Effector memory CD8-positive, alpha-beta T cell (primary cell): ENCODE measurements around the gene CHRNA9.
"Not testable (repeated sequence)": the region's sequence is repeated elsewhere in the genome, so short reads cannot be mapped to it uniquely, and the experiment has no call there.

ENCODE experiments used
- ATAC-seq: fragments of 150-1000 bp; cut with Tn5 transposase; replicated peaks from 2 replicates; pipeline ENCODE4 v1.10.0; 2021; ENCODE audit warnings: mild to moderate bottlenecking, moderate library complexity
- DNase-seq, 3 experiments: peaks; one replicate each; pipeline ENCODE4 v3.0.0; 2021
- H3K27ac Mint-ChIP-seq, 2 donors: one replicate each; pipeline ENCODE4 v1.8.0; 2022; ENCODE audit warnings: mild to moderate bottlenecking in 2 of 2, mixed read lengths in 2 of 2, moderate library complexity in 2 of 2
- H3K27me3 Mint-ChIP-seq, 2 donors: one replicate each; pipeline ENCODE4 v1.8.0; 2022; ENCODE audit warnings: mixed read lengths in 2 of 2
- H3K36me3 Mint-ChIP-seq: one replicate; pipeline ENCODE4 v1.8.0; 2022; ENCODE audit warnings: mild to moderate bottlenecking, moderate library complexity, mixed read lengths; ENCODE audit not compliant: insufficient read depth
- H3K4me1 Mint-ChIP-seq, 2 donors: one replicate each; pipeline ENCODE4 v1.8.0; 2022; ENCODE audit warnings: low read depth in 2 of 2, mixed read lengths in 2 of 2
- H3K4me3 Mint-ChIP-seq, 2 donors: one replicate each; pipeline ENCODE4 v1.8.0; 2022; ENCODE audit warnings: mild to moderate bottlenecking in 2 of 2, mixed read lengths in 2 of 2, moderate library complexity in 2 of 2
- H3K9me3 Mint-ChIP-seq, 2 donors: one replicate each; pipeline ENCODE4 v1.8.0; 2022; ENCODE audit warnings: mixed read lengths in 2 of 2

The CHRNA9 gene

DNA sequence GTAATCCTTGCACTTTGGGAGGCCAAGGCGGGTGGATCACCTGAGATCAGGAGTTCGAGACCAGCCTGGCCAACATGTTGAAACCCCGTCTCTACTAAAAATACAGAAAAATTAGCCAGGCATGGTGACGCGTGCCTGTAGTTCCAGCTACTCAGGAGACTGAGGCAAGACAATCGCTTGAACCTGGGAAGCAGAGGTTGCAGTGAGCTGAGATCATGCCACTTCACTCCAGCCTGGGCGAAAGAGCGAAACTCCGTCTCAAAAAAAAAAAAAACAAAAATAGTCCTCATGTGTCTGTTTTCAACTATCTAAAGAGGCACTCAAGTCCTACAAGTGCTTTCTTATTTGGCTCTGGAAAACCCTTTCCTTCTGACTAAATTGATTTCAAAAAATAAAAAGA lies 57.1 kb downstream of the CHRNA9 start:
- H3K9me3 Mint-ChIP-seq, H3K36me3 Mint-ChIP-seq, DNase-seq, H3K4me1 Mint-ChIP-seq, H3K27ac Mint-ChIP-seq, ATAC-seq, H3K27me3 Mint-ChIP-seq, H3K4me3 Mint-ChIP-seq: not testable (repeated sequence)

DNA sequence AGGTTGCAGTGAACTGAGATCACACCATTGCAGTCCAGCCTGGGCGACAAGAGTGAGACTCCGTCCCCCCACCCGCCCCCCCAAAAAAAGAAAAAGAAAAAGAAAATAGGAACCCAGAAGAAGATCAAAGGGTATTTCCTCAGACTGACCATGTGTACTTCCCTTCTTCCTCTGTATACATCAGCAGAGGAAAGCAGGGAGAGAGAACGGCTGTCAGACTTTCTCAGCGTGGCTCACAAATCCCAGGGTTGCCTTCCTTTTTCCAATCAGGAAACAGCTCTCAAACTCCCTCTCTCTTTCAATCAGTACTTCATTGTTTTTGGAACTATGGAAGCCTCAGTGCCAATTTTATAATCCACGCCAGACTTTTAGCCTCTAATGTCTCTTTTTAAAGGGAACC lies 59.1 kb downstream of the CHRNA9 start:
- DNase-seq (no peak), ATAC-seq (no peak)
- no peak overlapping the region for H3K27ac Mint-ChIP-seq
- H3K36me3 Mint-ChIP-seq: no peaks in the 10 kb centered on the region
- no peaks in the 10 kb centered on the region for H3K4me1 Mint-ChIP-seq
- no peak overlapping the region for H3K4me3 Mint-ChIP-seq
- H3K9me3 Mint-ChIP-seq: no peaks in the 10 kb centered on the region
- H3K27me3 Mint-ChIP-seq: peaks cover 4 to 5% of the 10 kb centered on the region in 2 donors

DNA sequence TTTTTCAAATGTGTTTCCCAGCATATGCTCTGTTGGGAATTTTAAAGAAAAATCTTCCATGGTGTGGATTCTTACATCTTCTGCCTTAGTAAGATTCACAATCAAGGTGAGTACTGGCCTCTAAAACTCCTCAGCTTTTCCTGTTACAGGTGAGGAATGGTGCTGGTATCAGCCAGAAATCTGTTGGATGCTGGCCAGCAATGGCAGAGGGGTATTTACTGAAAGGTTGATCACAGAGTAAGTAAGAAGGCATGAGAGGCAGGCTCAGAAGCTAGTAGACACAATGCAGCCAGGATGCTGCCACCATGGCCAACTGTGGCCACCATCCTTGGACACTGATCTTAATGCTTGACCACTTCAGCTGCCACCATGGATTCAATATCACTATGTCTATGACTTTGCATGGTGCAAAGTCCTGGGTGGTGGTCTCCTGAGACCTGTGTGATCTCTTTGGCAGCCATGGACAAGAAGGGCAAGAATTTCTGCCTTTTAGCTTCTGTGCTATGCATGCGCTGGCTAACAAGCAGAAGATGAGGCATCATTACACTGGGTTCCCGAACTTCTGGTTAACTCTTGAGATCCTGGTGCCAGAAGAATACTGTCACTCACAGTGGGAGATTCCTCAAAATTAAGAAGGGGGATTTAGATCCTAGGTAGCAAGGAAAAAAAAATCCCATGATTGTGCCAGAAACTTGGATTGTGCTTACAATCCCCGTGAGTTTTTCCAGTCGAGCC lies 60.2 kb downstream of the CHRNA9 start:
- ATAC-seq (no peak), DNase-seq (no peak)
- no peak overlapping the region for H3K4me3 Mint-ChIP-seq
- H3K9me3 Mint-ChIP-seq: no peaks in the 10 kb centered on the region
- no peaks in the 10 kb centered on the region for H3K36me3 Mint-ChIP-seq
- H3K27me3 Mint-ChIP-seq: peaks cover 10 to 16% of the 10 kb centered on the region in 2 donors
- peaks cover 0 to 2% of the 10 kb centered on the region in 2 donors for H3K4me1 Mint-ChIP-seq
- H3K27ac Mint-ChIP-seq: no peak overlapping the region

DNA sequence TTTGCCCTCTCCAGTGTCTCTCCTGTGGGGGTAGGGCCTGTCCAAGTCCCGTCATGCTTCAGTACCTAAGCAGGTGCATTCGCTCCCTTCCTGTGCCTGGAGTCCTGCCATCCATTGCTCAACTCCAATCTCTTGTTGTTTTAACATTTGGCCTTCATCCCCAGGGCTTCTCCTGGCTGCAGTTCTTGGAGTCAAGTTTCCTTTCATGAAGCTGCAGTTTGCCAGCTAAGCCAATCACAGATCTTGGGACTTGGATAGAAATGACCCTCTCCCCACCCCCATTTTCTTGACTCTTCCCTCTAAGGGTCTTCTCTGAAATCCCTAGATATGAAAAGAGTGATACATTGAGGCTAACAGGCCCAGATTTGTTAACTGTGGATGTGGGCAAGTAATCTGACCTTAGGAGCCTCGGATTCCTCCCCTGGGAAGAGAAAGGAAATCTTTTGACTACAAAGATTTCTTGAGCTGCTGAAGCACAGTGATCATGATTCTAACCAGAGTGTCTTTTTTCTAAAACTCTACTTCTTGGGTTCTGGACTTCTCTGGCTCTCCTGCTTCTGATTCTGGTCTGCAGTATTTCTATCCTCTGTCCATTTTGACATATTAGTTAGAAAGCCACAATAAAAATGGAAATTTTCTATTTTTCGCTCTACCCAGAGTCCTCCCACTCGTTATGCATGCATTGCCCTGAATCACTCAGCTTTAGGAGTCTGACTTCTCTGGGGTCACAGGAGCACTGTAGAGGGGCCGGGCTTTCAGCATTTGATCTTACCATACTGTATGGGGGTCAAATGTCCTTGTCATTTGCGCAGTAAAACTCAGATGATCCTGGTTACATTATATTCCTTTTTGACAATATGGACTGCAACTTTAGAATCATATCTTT lies 61.0 kb downstream of the CHRNA9 start:
- no peak for ATAC-seq
- peaks cover 0 to 2% of the 10 kb centered on the region in 2 donors for H3K4me1 Mint-ChIP-seq

GRCh38 chr4:40399578-40399977 lies 64.4 kb downstream of the CHRNA9 start:
- H3K36me3 Mint-ChIP-seq: no peaks in the 10 kb centered on the region
- peaks cover 7 to 31% of the 10 kb centered on the region in 2 donors for H3K27me3 Mint-ChIP-seq
- ATAC-seq (no peak), DNase-seq (no peak)
- no peak overlapping the region for H3K4me3 Mint-ChIP-seq
- peaks cover 0 to 2% of the 10 kb centered on the region in 2 donors for H3K4me1 Mint-ChIP-seq
- H3K9me3 Mint-ChIP-seq: no peaks in the 10 kb centered on the region
- peak overlapping the region in 1 of 2 donors; percentile 5 for H3K27ac Mint-ChIP-seq

More for the DNA sequence above, 61.0 kb downstream of the CHRNA9 start:
- H3K4me3 Mint-ChIP-seq: no peak overlapping the region
- no peaks in the 10 kb centered on the region for H3K9me3 Mint-ChIP-seq
- no peak overlapping the region for H3K27ac Mint-ChIP-seq
- H3K27me3 Mint-ChIP-seq: peaks cover 10 to 23% of the 10 kb centered on the region in 2 donors
- DNase-seq: no peak
- H3K36me3 Mint-ChIP-seq: no peaks in the 10 kb centered on the region

- DNase-seq (no peak), ATAC-seq (no peak)
- Mint-ChIP-seq H3K4me1 (peaks cover 0 to 2% of the 10 kb centered on the region in 2 donors), H3K27me3 (peaks cover 12 to 40% of the 10 kb centered on the region in 2 donors), H3K9me3 (no peaks in the 10 kb centered on the region), H3K27ac (no peak overlapping the region), H3K36me3 (no peaks in the 10 kb centered on the region), H3K4me3 (no peak overlapping the region)
These were observed 66.0 kb downstream of the CHRNA9 start for GRCh38 chr4:40401096-40401495.

DNA sequence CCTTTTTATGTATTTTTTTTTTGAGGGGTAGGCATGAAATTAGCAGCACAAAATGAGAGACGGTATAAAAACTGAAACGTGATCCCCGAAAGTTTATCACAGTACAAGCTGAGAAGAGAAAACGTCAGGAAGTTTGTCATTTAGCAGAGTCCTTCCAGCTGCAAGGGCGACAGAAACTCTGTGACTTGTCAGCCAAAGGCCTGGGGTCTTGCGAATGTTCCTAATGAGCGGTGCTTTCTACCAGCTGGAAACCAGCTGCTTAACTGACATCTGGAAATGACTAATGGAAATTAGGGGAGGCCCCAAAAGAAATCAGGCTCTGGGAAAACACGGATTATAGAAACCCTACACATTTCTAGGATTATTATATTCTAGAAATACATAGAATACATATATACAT lies 66.5 kb downstream of the CHRNA9 start:
- ATAC-seq (no peak), DNase-seq (no peak)
- Mint-ChIP-seq H3K4me3 (no peak overlapping the region), H3K27me3 (peaks cover 12 to 45% of the 10 kb centered on the region in 2 donors), H3K9me3 (no peaks in the 10 kb centered on the region), H3K4me1 (peaks cover 0 to 2% of the 10 kb centered on the region in 2 donors), H3K36me3 (no peaks in the 10 kb centered on the region), H3K27ac (no peak overlapping the region)

GRCh38 chr4:40402556-40402955 lies 67.4 kb downstream of the CHRNA9 start:
- H3K36me3 Mint-ChIP-seq: no peaks in the 10 kb centered on the region
- no peak for ATAC-seq

DNA sequence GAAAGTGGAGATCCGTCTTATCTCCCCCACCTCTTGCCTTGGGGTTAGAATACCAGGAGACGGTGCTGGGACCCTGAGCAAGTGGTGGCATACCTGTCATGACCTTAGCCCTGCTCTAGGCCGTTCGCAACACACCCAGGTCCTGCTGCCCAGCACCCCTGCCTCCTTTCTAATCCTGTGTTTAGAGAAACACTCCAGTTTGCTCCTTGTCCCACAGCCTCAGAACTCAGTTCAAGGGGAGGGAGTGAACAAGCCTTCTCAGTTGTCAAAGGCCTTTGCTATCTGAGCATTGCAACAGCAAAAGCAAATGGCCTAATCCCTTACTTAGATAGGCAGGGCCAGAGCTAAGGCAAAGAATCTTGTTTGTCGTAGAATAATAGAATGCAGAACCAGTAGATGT lies 67.9 kb downstream of the CHRNA9 start:
- no peak overlapping the region for H3K27ac Mint-ChIP-seq
- H3K36me3 Mint-ChIP-seq: no peaks in the 10 kb centered on the region
- H3K9me3 Mint-ChIP-seq: peaks cover 5 to 13% of the 10 kb centered on the region in 2 donors
- DNase-seq: no peak
- H3K4me3 Mint-ChIP-seq: no peak overlapping the region
- H3K4me1 Mint-ChIP-seq: peaks cover 0 to 2% of the 10 kb centered on the region in 2 donors
- peaks cover 24 to 60% of the 10 kb centered on the region in 2 donors for H3K27me3 Mint-ChIP-seq
- ATAC-seq: no peak

More at GRCh38 chr4:40402556-40402955, 67.4 kb downstream of the CHRNA9 start:
- H3K9me3 Mint-ChIP-seq: peaks cover 2 to 8% of the 10 kb centered on the region in 2 donors
- peaks cover 19 to 55% of the 10 kb centered on the region in 2 donors for H3K27me3 Mint-ChIP-seq
- H3K4me1 Mint-ChIP-seq: peaks cover 0 to 2% of the 10 kb centered on the region in 2 donors
- no peak for DNase-seq
- H3K27ac Mint-ChIP-seq: no peak overlapping the region
- H3K4me3 Mint-ChIP-seq: no peak overlapping the region
